HCT116 (cell line): ENCODE results near the gene ZNF503. TPM values are rescaled to one million over a fixed set of nuclear protein-coding genes. Genes with fewer than 3 reads are reported as not detected.
A peak's percentile ranks its signal among the peaks of the same experiment; 100 is the strongest.

Source experiments
- ATAC-seq: fragments of 200-7000 bp; cut with Tn5 transposase; 2 replicates; pipeline ENCODE4 v1.9.1; 2020; ENCODE audit warnings: mild to moderate bottlenecking, moderate library complexity
- BruUV-seq: library from RNA; stranded (reverse); fragments of 400-500 nt; replicated peaks from 2 replicates; lab custom pipeline; 2021; lab: Mats Ljungman, UMichigan
- CTCF ChIA-PET: fragments of 300-600 bp; sonication (Branson Sonifier 250); formaldehyde crosslinking; loops from one replicate; lab custom pipeline; 2021; ENCODE audit warnings: antibody characterized with exemption; lab: Charles Lee
- POLR2A ChIA-PET: fragments of 300-600, 350-600 bp; sonication (Branson Sonifier 250); formaldehyde crosslinking; loops from one replicate; lab custom pipeline; 2021; ENCODE audit warnings: antibody characterized with exemption; lab: Charles Lee
- RAD21 ChIA-PET, 2 experiments: fragments of 300-600 bp; sonication (Branson Sonifier 250); formaldehyde crosslinking; loops; one replicate each; lab custom pipeline; 2023; ENCODE audit warnings: low total read pairs in 2 of 2; ENCODE audit not compliant: uncharacterized antibody in 2 of 2, unreplicated experiment in 2 of 2, low non-redundant PET in 1 of 2; lab: Charles Lee
- DNase-seq: peaks from one replicate; pipeline ENCODE4 v3.0.0-alpha.2; 2010; ENCODE audit warnings: low read depth, low spot score
- H2AFZ ChIP-seq: fragments of 200-600 bp; shearing (Covaris generic), sonication (generic); 2 replicates; pipeline ENCODE4 v1.6.1; 2017; ENCODE audit warnings: low read depth, mixed run types, mixed read lengths, antibody characterized with exemption, low read length; ENCODE audit not compliant: poor library complexity, severe bottlenecking
- H3K27ac ChIP-seq: 2 replicates; pipeline ENCODE4 v1.5.1; 2012; ENCODE audit warnings: low read depth, low read length
- H3K27me3 ChIP-seq: fragments of 200-600 bp; sonication (generic); 2 replicates; pipeline ENCODE4 v1.6.1; 2016; ENCODE audit warnings: mixed run types, low read length, mixed read lengths; ENCODE audit not compliant: insufficient read depth
- H3K36me3 ChIP-seq, 2 experiments: fragments of 200-500 bp in 1 of 2; fragments of 200-600 bp in 1 of 2; sonication (Bioruptor generic) in 1 of 2; sonication (generic) in 1 of 2; 2 replicates each; pipeline versions ENCODE4 v1.5.1 to v1.6.1; 2014 to 2016; ENCODE audit warnings: low read length in 2 of 2, inconsistent platforms in 1 of 2, mixed read lengths in 1 of 2, mixed run types in 1 of 2; ENCODE audit not compliant: insufficient read depth in 2 of 2, control insufficient read depth in 1 of 2
- H3K4me1 ChIP-seq, 2 experiments: fragments of 200-600 bp in 1 of 2; sonication (generic) in 1 of 2; 2 replicates each; pipeline versions ENCODE4 v1.5.1 to v1.6.1; 2012 to 2017; ENCODE audit warnings: low read length in 2 of 2, inconsistent platforms in 1 of 2, mild to moderate bottlenecking in 1 of 2, mixed read lengths in 1 of 2, mixed run types in 1 of 2, moderate library complexity in 1 of 2; ENCODE audit not compliant: insufficient read depth in 2 of 2, control insufficient read depth in 1 of 2
- H3K4me2 ChIP-seq: fragments of 200-600 bp; sonication (generic); 2 replicates; pipeline ENCODE4 v1.6.1; 2017; ENCODE audit warnings: mixed run types, low read length, mixed read lengths
- H3K4me3 ChIP-seq, 2 experiments: fragments of 200-600 bp in 1 of 2; sonication (generic) in 1 of 2; replicated peaks in 1 of 2; 2 replicates each; pipeline ENCODE4 v1.5.1; 2011 to 2016; ENCODE audit warnings: low read length in 2 of 2, control low read depth in 1 of 2, low read depth in 1 of 2, mild to moderate bottlenecking in 1 of 2, mixed read lengths in 1 of 2, mixed run types in 1 of 2
- H3K79me2 ChIP-seq: fragments of 200-600 bp; sonication (generic); 2 replicates; pipeline ENCODE4 v1.6.1; 2017; ENCODE audit warnings: mild to moderate bottlenecking, mixed run types, low read length, moderate library complexity, mixed read lengths; ENCODE audit not compliant: insufficient read depth
- H3K9ac ChIP-seq: fragments of 200-600 bp; sonication (generic); 2 replicates; pipeline ENCODE4 v1.6.1; 2016; ENCODE audit warnings: low read length, mixed read lengths
- H3K9me2 ChIP-seq: fragments of 200-600 bp; sonication (generic), shearing (Covaris generic); 2 replicates; pipeline ENCODE4 v1.6.1; 2017; ENCODE audit warnings: mixed run types, mild to moderate bottlenecking, moderate library complexity; ENCODE audit not compliant: insufficient read depth
- H3K9me3 ChIP-seq, 2 experiments: fragments of 200-500 bp in 1 of 2; fragments of 200-600 bp in 1 of 2; sonication (Bioruptor generic) in 1 of 2; sonication (generic) in 1 of 2; 2 replicates each; pipeline ENCODE4 v1.6.1; 2014 to 2017; ENCODE audit warnings: low read length in 2 of 2, mixed read lengths in 2 of 2, inconsistent platforms in 1 of 2, low read depth in 1 of 2, mild to moderate bottlenecking in 1 of 2, mixed run types in 1 of 2, moderate library complexity in 1 of 2; ENCODE audit not compliant: control insufficient read depth in 1 of 2, insufficient read depth in 1 of 2
- H4K20me1 ChIP-seq: fragments of 200-600 bp; sonication (generic), shearing (Covaris generic); 2 replicates; pipeline ENCODE4 v1.6.1; 2017; ENCODE audit warnings: mixed run types, mild to moderate bottlenecking, moderate library complexity; ENCODE audit not compliant: insufficient read depth
- EGR1 ChIP-seq: IDR thresholded peaks from 2 replicates; pipeline ENCODE4 v1.6.1; 2012; ENCODE audit warnings: low read depth
- REST ChIP-seq: IDR thresholded peaks from 2 replicates; pipeline ENCODE4 v1.6.1; 2012; ENCODE audit warnings: low read depth
- SIN3A ChIP-seq: IDR thresholded peaks from 2 replicates; pipeline ENCODE4 v1.6.1; 2012; ENCODE audit warnings: low read depth
- TCF7L2 ChIP-seq: IDR thresholded peaks from 2 replicates; pipeline ENCODE4 v1.7.0; 2011; ENCODE audit warnings: borderline replicate concordance, inconsistent platforms; ENCODE audit not compliant: insufficient read depth, insufficient read length; ENCODE audit errors: extremely low read depth
- ZNF274 ChIP-seq: fragments of 200-500 bp; sonication (Bioruptor generic); IDR thresholded peaks from 2 replicates; pipeline ENCODE4 v1.6.1; 2014; ENCODE audit warnings: mild to moderate bottlenecking, low read depth, low read length, inconsistent platforms
- intact Hi-C: fragments of 100-400 bp; cut with micrococcal nuclease; formaldehyde crosslinking; loops from 2 replicates; pipeline ENCODE4 v1.10.0; 2022
- total RNA-seq: library from RNA; stranded (reverse); gene quantifications from one replicate; pipeline ENCODE4 v1.2.1, GENCODE V29; 2021; ENCODE audit not compliant: unreplicated experiment

ZNF503 gene
- total RNA-seq, 1 experiment from 2014 or later: 30.4 TPM

- ATAC-seq: no peak
- H3K9me2 ChIP-seq: no peaks in the 10 kb centered on the region
- CTCF ChIA-PET: no interaction called here
- POLR2A ChIA-PET: no interaction called here
- no peaks in the 10 kb centered on the region for H3K27me3 ChIP-seq
- no peak overlapping the region for H3K4me2 ChIP-seq
- H2AFZ ChIP-seq: no peak overlapping the region
- H3K9me3 ChIP-seq: no peaks in the 10 kb centered on the region
- TF ChIP-seq TCF7L2 (no peak), ZNF274 (no peak), REST (no peak), SIN3A (no peak), EGR1 (no peak)
- intact Hi-C loops: no loop called here
- H4K20me1 ChIP-seq: no peaks in the 10 kb centered on the region
- peaks cover 12% of the 10 kb centered on the region; the same call in 1 of the 2 replicates for H3K79me2 ChIP-seq
- no peak overlapping the region for H3K4me3 ChIP-seq
- no peak overlapping the region for H3K9ac ChIP-seq
- BruUV-seq: TSS peak; percentile 18
- H3K27ac ChIP-seq: no peak overlapping the region
- H3K36me3 ChIP-seq: no peaks in the 10 kb centered on the region
- peaks cover 18 to 56% of the 10 kb centered on the region in 2 experiments; a peak in 3 of 4 replicates for H3K4me1 ChIP-seq
- DNase-seq: no peak
- RAD21 ChIA-PET: no interaction called here
These were observed 5.1 kb upstream of the ZNF503 start for GRCh38 chr10:75406462-75407223.
